Spleen (tissue), 11 donors: Measurements from ENCODE around the gene INTS1. TPM values are rescaled to one million over a fixed set of nuclear protein-coding genes. Genes with fewer than 3 reads are reported as not detected.

Experiments used
- DNase-seq: peaks from one replicate; pipeline ENCODE4 v3.0.0-alpha.2; 2020
- H3K27ac ChIP-seq, 8 donors: fragments of 200-600 bp; sonication (generic) in 7 of 8; 1 replicate in 4 of 8; 2 replicates in 4 of 8; pipeline versions ENCODE4 v1.5.0 to v1.8.0; 2016 to 2021; ENCODE audit warnings: inconsistent platforms in 4 of 8, mild to moderate bottlenecking in 4 of 8, moderate library complexity in 1 of 8
- H3K27me3 ChIP-seq, 7 donors: fragments of 200-600 bp; sonication (generic) in 6 of 7; replicated peaks in 1 of 7; 1 replicate in 4 of 7; 2 replicates in 3 of 7; pipeline versions ENCODE4 v1.5.0 to v1.8.0; 2016 to 2021; ENCODE audit warnings: inconsistent platforms in 3 of 7, mild to moderate bottlenecking in 1 of 7
- H3K36me3 ChIP-seq, 6 donors: fragments of 200-600 bp; sonication (generic) in 5 of 6; 1 replicate in 4 of 6; 2 replicates in 2 of 6; pipeline versions ENCODE4 v1.5.0 to v1.8.0; 2016 to 2021; ENCODE audit warnings: inconsistent platforms in 2 of 6
- H3K4me1 ChIP-seq, 6 donors: fragments of 200-600 bp; sonication (generic) in 5 of 6; 1 replicate in 3 of 6; 2 replicates in 3 of 6; pipeline versions ENCODE4 v1.5.0 to v1.8.0; 2016 to 2021; ENCODE audit warnings: inconsistent platforms in 3 of 6
- H3K4me3 ChIP-seq, 8 donors: fragments of 200-600 bp; sonication (generic) in 7 of 8; 1 replicate in 4 of 8; 2 replicates in 4 of 8; pipeline versions ENCODE4 v1.5.0 to v1.8.0; 2016 to 2021; ENCODE audit warnings: inconsistent platforms in 4 of 8, mild to moderate bottlenecking in 4 of 8, moderate library complexity in 2 of 8
- H3K9me3 ChIP-seq, 8 donors: fragments of 200-600 bp; sonication (generic) in 7 of 8; 1 replicate in 4 of 8; 2 replicates in 4 of 8; pipeline versions ENCODE4 v1.5.0 to v1.8.0; 2016 to 2021; ENCODE audit warnings: inconsistent platforms in 4 of 8
- CTCF ChIP-seq, 11 experiments: fragments of 200-600 bp in 7 of 11; fragments of 450-650 bp in 4 of 11; sonication (generic) in 4 of 11; IDR thresholded peaks in 8 of 11; conservative IDR thresholded peaks in 3 of 11; 1 replicate in 7 of 11; 2 replicates in 4 of 11; pipeline versions ENCODE4 v1.4.0 to v1.8.0; 2016 to 2021; ENCODE audit warnings: antibody characterized with exemption in 11 of 11, inconsistent platforms in 4 of 11, mild to moderate bottlenecking in 1 of 11
- POLR2A ChIP-seq, 3 donors: fragments of 450-650 bp; IDR thresholded peaks; one replicate each; pipeline ENCODE4 v1.5.1; 2017; ENCODE audit warnings: antibody characterized with exemption in 3 of 3, mild to moderate bottlenecking in 1 of 3
- POLR2AphosphoS5 ChIP-seq, 3 donors: sonication (generic); formaldehyde crosslinking; IDR thresholded peaks; one replicate each; pipeline ENCODE4 v1.5.1; 2017; ENCODE audit warnings: antibody characterized with exemption in 3 of 3
- WGBS, 5 donors: extraction: QIAGEN DNeasy Blood & Tissue Kit in 3 of 5; methylation state at CpG; one replicate each; pipeline versions ENCODE4 v1.1.5 to v1.1.7; 2013 to 2018; 5-methylcytosine and 5-hydroxymethylcytosine counted together
- intact Hi-C: fragments of 100-400 bp; cut with DNase I; formaldehyde crosslinking; loops from one replicate; pipeline ENCODE4 v1.15.0; 2023; ENCODE audit warnings: low total_unique reads
- polyA plus RNA-seq, 3 donors: library from polyadenylated mRNA; stranded (reverse); fragments of 200-250 nt; gene quantifications; one replicate each; pipeline ENCODE4 v1.2.1, GENCODE V29; 2013
- total RNA-seq, 7 donors: library from RNA; depleted of rRNA in 3 of 7; stranded (reverse); fragments of >200 nt in 3 of 7; fragmentation: NEBNext Ultra II Directional in 4 of 7; extraction: Animal tissue kit (Norgen Biotek cat#: 25700) in 4 of 7; gene quantifications; one replicate each; pipeline versions ENCODE4 v1.1.0 to v1.2.1, GENCODE V29; 2016 to 2021
- donor health status: healthy with polysubstance abuse.
- donor health status: DM: no; HTN: no; CAD: no; lungs with moderate emphysema.
- donor health status: DM: no; HTN: no; CAD: no.
- donor health status: Bipolar disorder and iron deficiency.
- donor health status: healthy.
- donor health status: DM: no; HTN: no; CAD: no.
- donor health status: DM: yes; HTN: yes; CAD: no.

INTS1 gene
- total and polyA plus RNA-seq, 10 donors: 47.3 to 126 (median 79.7) TPM

GRCh38 chr7:1548438-1548831, 44.2 kb upstream of the INTS1 start:
- peaks cover 0 to 19% (median 5%) of the 10 kb centered on the region in 6 donors for H3K36me3 ChIP-seq
- peaks cover 0 to 5% (median 0%) of the 10 kb centered on the region in 7 donors for H3K27me3 ChIP-seq
- DNase-seq: no peak
- peaks cover 0 to 10% (median 8%) of the 10 kb centered on the region in 6 donors for H3K4me1 ChIP-seq
- no peak overlapping the region for H3K27ac ChIP-seq
- H3K9me3 ChIP-seq: no peaks in the 10 kb centered on the region
- H3K4me3 ChIP-seq: no peak overlapping the region
- intact Hi-C loops: no loop called here
- TF ChIP-seq CTCF (IDR thresholded peaks at IDR 0.05 in 8 of 11, conservative IDR thresholded peaks at IDR 0.05 in 3 of 11) (no peak), POLR2A (IDR thresholded peaks at IDR 0.05) (no peak), POLR2AphosphoS5 (IDR thresholded peaks at IDR 0.05) (no peak)
- WGBS, 5 donors: 59 to 76% (median 67%) methylated on average over 15 to 17 of the region's 17 CpGs

GRCh38 chr7:1547777-1548437, 43.7 kb upstream of the INTS1 start:
- DNase-seq: no peak
- peaks cover 0 to 10% (median 8%) of the 10 kb centered on the region in 6 donors for H3K4me1 ChIP-seq
- no peak overlapping the region for H3K27ac ChIP-seq
- H3K27me3 ChIP-seq: peaks cover 0 to 5% (median 0%) of the 10 kb centered on the region in 7 donors
- 70 to 90% (median 78%) methylated on average over 25 to 35 of the region's 35 CpGs for WGBS, 5 donors
- TF ChIP-seq CTCF (IDR thresholded peaks at IDR 0.05 in 8 of 11, conservative IDR thresholded peaks at IDR 0.05 in 3 of 11) (no peak), POLR2A (IDR thresholded peaks at IDR 0.05) (no peak), POLR2AphosphoS5 (IDR thresholded peaks at IDR 0.05) (no peak)
- no peak overlapping the region for H3K4me3 ChIP-seq
- H3K9me3 ChIP-seq: no peaks in the 10 kb centered on the region
- intact Hi-C loops: no loop called here
- H3K36me3 ChIP-seq: peaks cover 0 to 24% (median 7%) of the 10 kb centered on the region in 6 donors

GRCh38 chr7:1546909-1547776, 43.0 kb upstream of the INTS1 start:
- Histone ChIP-seq H3K36me3 (peaks cover 0 to 32% (median 15%) of the 10 kb centered on the region in 6 donors), H3K9me3 (no peaks in the 10 kb centered on the region), H3K4me3 (no peak overlapping the region), H3K27ac (no peak overlapping the region), H3K4me1 (peaks cover 0 to 10% (median 8%) of the 10 kb centered on the region in 6 donors), H3K27me3 (peaks cover 0 to 5% (median 0%) of the 10 kb centered on the region in 7 donors)
- no peak for DNase-seq
- intact Hi-C loops: no loop called here
- WGBS, 5 donors: 86 to 100% (median 90%) methylated on average over 23 to 41 of the region's 41 CpGs
- TF ChIP-seq CTCF (IDR thresholded peaks at IDR 0.05 in 8 of 11, conservative IDR thresholded peaks at IDR 0.05 in 3 of 11) (no peak), POLR2A (IDR thresholded peaks at IDR 0.05) (no peak), POLR2AphosphoS5 (IDR thresholded peaks at IDR 0.05) (peak in 1 of 3 donors; percentile 24)
